IPS DF 19.7 (cell line): Measurements from ENCODE around the gene EXOC6B.
"Not testable (repeated sequence)": the region's sequence is repeated elsewhere in the genome, so short reads cannot be mapped to it uniquely, and the experiment has no call there.

Experiments used
- DNase-seq: peaks from one replicate; pipeline ENCODE4 v3.0.0-alpha.2; 2013; ENCODE audit warnings: low read depth, low spot score

The EXOC6B gene

GRCh38 chr2:72612614-72613160 is 213.1 kb downstream of the EXOC6B start:
- DNase-seq, result no peak

- no peak for DNase-seq
These were observed 218.6 kb downstream of the EXOC6B start for GRCh38 chr2:72607189-72607588.

DNA sequence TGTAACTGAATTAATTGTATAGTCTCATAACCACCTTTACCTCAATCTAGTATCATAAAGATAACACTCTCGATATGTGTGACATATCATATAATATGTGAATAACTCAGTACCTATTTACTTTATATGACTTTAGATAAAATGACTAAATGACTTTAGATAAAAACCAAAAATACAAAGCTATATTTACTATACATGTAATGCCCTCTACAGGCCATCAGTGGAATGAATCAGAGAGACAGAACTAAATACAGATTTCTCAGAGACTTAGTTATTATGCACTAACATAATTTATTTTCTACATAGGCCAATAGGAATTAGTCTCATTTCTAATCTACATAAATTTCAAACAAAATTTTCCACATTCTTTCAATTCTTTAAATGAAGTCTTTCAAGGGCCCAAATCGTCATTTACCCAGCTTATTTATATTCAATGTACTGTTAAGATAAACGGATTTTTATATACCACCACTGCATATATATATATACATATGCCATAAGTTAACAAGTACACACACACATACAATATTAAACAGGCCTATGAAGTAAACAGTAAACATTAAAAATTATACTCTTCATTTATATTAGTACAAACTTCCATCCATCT is 219.9 kb downstream of the EXOC6B start:
- DNase-seq, result no peak

GRCh38 chr2:72604468-72604867 is 221.4 kb downstream of the EXOC6B start:
- DNase-seq, result no peak

DNA sequence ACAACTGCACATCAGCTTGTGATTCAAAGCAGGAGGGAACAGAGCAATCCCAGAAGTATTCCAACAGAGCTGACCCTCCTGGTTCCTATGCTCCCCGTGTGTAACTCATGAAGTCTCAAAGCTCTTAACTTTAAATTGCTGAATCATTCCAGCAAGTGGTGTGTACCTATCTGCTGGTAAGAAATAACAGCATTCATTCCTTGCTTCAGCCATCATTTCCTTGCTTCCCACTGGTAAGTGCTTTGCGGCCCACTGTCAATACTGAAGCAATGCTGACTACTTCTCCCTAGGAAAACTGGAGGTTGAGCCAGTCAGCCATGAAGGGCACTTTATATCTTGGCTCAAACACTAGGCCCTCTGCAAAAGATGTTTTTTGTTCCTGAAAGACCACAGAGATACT is 222.4 kb downstream of the EXOC6B start:
- no peak for DNase-seq

GRCh38 chr2:72602711-72603110 is 223.1 kb downstream of the EXOC6B start:
- no peak for DNase-seq

DNA sequence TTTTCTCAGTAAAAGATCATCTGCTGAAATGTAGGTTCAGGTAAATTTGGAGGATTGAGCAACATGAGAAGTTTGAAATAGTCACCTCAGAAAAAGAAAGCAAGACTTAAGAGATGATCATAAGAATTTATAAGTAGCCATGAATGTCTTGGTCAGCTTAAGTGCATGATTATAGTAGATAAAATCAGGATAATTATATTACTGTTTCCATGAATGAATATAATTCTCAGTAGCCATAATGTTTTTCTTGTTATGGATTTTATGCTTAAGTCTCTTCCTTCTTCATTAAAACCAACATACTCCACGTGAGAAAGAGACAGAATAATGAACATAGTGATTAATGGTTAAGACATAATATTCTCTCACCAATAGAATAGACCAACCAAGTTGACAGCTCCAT is 223.7 kb downstream of the EXOC6B start:
- no peak for DNase-seq

- DNase-seq, result not testable (repeated sequence)
These were observed 242.0 kb downstream of the EXOC6B start for GRCh38 chr2:72583836-72584235.

GRCh38 chr2:72583376-72583775 is 242.5 kb downstream of the EXOC6B start:
- DNase-seq, result no peak

GRCh38 chr2:72581560-72582181 is 244.2 kb downstream of the EXOC6B start:
- DNase-seq, result no peak

GRCh38 chr2:72579591-72580180 is 246.1 kb downstream of the EXOC6B start:
- DNase-seq, result no peak

DNA sequence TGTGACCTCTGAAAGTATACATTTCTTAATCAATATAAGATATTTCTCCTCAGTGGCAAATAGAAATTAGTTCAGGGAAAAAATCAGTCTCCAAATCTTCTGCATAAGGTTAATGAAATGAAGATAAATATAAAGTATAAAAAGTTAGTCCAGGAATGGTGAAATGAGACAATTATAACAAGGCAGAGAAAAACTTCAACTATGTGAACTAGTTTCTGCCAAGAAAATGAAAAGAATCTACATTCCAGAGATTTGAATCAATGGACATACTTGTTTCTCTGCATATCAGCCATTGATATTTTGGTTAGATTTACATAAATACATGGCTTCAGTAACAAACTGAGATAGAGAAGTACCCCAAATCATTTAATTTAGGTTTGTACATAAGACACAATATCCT is 249.0 kb downstream of the EXOC6B start:
- no peak for DNase-seq

DNA sequence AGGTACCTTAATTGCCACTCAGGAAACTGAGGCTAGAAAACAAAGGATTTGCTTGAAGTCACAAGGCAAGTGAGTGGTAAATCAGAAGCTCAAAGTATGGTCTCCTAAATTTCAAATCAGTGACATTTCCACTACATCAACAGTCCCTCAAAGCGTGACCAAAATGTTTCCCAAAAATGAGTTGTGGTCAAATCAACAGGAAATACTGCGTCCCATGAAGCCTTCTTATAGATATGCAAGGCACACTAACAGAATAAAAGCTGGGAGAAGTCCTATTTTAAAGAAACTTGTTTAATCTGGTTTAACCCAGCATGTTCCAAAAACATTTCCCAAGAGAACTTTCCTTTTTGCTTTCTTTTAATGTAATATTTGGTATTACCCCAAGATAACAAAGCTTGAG is 249.4 kb downstream of the EXOC6B start:
- DNase-seq, result no peak

GRCh38 chr2:72574886-72575285 is 250.9 kb downstream of the EXOC6B start:
- DNase-seq, result no peak

DNA sequence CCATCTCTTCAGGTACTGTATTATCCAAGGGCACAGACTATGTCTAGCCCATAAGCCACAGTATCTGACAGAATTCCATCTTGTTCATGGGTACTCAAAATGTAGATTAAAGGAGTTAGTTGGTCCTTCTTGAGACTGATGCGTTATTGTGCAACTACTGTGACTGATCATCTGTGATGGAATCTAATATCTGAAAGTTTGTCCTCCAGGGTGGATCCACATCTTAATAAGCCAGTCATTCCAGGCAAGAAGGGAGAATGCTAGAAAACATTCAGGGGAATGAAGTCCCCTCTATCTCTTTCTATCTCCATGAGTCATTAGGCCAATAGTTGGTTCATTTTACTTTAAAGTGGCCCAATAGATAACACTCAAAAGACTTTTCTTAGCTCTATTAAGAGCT is 252.6 kb downstream of the EXOC6B start:
- no peak for DNase-seq

DNA sequence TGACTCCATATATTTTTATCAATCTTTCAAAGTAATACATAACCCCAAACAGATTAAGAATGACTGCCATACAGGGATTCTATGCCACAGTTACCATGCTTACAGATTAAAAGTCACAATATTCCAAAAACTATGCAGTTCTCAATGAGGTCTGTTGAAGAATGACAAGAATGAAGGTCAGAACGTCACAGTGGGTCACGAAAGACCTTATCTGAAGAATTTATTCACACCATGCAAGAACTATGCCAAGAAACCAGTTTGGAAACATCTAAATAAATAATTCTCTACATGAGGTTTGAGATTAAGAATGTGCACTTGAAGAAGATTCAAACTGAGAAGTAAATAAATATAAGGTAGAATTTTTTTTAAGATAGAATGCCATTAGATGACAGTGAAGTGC is 253.3 kb downstream of the EXOC6B start:
- no peak for DNase-seq

DNA sequence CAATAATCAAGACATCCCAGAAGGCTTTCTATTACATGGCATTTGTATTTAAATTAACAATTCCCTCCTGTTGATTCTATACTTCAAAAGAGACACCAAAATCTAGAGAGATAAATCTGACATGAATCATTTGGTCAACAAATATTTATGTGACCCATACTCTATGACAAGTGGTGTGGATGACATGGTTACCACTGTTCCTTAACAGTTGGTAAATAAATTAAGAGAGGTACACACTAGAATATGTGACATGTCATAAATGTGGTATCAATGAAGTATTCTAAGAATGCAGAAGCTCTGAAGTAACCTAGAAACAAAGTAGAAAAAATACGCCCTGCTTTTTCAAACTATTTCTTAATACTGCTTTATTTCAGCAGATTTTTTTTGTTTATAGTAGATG is 255.4 kb downstream of the EXOC6B start:
- no peak for DNase-seq

DNA sequence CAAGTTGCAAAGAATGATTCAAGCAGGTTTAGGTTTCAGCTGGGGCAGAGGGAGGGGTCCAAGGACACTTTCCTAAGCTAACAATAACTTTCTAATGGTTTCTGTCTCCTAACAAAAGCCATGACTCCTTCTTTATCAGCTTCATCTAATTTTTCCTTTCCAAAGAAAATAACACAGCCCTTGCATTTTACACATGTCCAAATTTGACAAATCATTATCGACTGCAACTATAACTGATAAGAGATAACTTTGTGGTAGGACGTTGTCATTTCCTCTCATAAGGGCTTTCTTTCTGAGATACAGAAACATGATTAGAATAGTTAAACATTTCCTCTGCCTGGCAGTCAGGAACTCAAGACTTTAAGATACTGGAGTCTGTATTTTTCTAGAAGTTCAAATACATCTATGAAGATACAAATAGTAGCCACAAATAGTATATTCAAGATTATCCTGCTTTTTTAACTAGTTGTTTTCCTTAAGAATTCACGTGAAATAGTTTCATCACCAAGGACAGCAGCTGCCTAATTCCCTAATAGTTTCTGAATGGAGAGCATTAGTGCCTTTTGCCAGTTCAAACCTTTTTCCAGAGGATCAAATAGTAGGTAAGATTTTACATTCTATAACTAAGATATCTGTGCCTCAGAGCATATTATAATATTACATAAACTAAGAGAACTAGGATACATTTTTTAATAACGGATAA is 263.2 kb downstream of the EXOC6B start:
- no peak for DNase-seq

- no peak for DNase-seq
These were observed 264.1 kb downstream of the EXOC6B start for GRCh38 chr2:72561621-72562318.

DNA sequence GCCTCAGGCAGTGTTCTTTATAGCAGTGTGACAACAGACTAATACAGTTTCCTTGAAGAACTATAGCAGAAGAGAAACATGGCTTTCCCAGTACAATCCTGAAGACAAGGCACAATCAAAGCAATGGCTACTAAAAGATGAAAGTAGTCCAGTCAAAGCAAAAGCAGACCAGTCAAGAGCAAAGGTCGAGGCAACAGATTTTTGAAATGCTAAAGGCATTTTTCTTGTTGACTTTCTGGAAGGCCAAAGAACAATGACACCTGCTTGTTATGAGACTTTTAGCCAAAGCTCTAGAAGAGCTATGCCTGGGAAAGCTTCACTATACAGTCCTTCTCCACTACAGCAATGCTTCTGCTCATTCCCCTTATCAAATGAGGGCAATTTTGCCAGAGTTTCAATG is 269.9 kb downstream of the EXOC6B start:
- no peak for DNase-seq

DNA sequence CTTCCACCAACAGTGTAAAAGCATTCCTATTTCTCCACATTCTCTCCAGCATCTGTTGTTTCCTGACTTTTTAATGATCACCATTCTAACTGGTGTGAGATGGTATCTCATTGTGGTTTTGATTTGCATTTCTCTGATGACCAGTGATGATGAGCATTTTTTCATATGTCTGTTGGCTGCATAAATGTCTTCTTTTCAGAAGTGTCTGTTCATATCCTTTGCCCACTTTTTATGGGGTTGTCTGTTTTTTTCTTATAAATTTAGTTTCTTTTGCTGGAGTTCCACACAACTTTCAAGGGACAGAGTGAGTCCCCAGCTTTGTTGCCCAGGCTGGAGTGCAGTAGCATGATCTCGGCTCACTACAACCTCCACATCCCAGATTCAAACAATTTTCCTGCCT is 270.5 kb downstream of the EXOC6B start:
- DNase-seq, result not testable (repeated sequence)

DNA sequence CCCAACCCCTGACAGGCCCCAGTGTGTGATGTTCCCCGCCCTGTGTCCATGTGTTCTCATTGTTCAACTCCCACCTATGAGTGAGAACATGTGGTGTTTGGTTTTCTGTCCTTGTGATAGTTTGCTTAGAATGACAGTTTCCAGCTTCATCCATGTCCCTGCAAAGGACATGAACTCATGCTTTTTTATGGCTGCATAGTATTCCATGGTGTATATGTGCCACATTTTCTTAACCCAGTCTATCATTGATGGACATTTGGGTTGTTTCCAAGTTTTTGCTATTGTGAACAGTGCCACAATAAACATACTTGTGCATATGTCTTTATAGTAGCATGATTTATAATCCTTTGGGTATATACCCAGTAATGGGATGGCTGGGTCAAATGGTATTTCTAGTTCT is 270.9 kb downstream of the EXOC6B start:
- not testable (repeated sequence) for DNase-seq
